CD4-positive, alpha-beta T cell (primary cell): Measurements from ENCODE around the gene BBS5. TPM values are rescaled to one million over a fixed set of nuclear protein-coding genes. Genes with fewer than 3 reads are reported as not detected.

Experiments
- ATAC-seq: fragments of 200-7000 bp; cut with Tn5 transposase; one replicate; pipeline ENCODE4 v1.10.0; 2022; ENCODE audit warnings: mild to moderate bottlenecking; ENCODE audit not compliant: poor library complexity
- CTCF ChIA-PET: fragments of 350-600 bp; sonication (Branson Sonifier 250); formaldehyde crosslinking; loops from one replicate; lab custom pipeline; 2021; ENCODE audit warnings: antibody characterized with exemption, inconsistent platforms; lab: Charles Lee
- POLR2A ChIA-PET: fragments of 350-600 bp; sonication (Branson Sonifier 250); formaldehyde crosslinking; loops from one replicate; lab custom pipeline; 2021; ENCODE audit warnings: antibody characterized with exemption, inconsistent platforms; lab: Charles Lee
- DNase-seq, 14 experiments: peaks; one replicate each; pipeline ENCODE4 v3.0.0-alpha.2; 2013 to 2020; ENCODE audit warnings: mixed read lengths in 2 of 14
- H3K27ac ChIP-seq, 2 donors: one replicate each; pipeline versions ENCODE4 v1.5.1 to v1.7.0; 2013; ENCODE audit warnings: low read length in 2 of 2, low read depth in 1 of 2, mild to moderate bottlenecking in 1 of 2
- H3K27me3 ChIP-seq, 2 experiments: 1 replicate in 1 of 2; 2 replicates in 1 of 2; pipeline versions ENCODE4 v1.6.1 to v1.7.0; 2013; ENCODE audit warnings: low read length in 2 of 2, control low read depth in 1 of 2, mild to moderate bottlenecking in 1 of 2, moderate library complexity in 1 of 2; ENCODE audit not compliant: insufficient read depth in 2 of 2, control insufficient read depth in 1 of 2
- H3K36me3 ChIP-seq: one replicate; pipeline ENCODE4 v1.6.1; 2013; ENCODE audit warnings: low read length, control low read depth; ENCODE audit not compliant: insufficient read depth
- H3K4me1 ChIP-seq: one replicate; pipeline ENCODE4 v1.6.1; 2013; ENCODE audit warnings: low read length, control low read depth; ENCODE audit not compliant: insufficient read depth
- H3K4me3 ChIP-seq: one replicate; pipeline ENCODE4 v1.5.1; 2013; ENCODE audit warnings: mild to moderate bottlenecking, low read length, moderate library complexity
- H3K9me3 ChIP-seq, 2 experiments: 1 replicate in 1 of 2; 2 replicates in 1 of 2; pipeline versions ENCODE4 v1.6.1 to v1.7.0; 2013; ENCODE audit warnings: low read length in 2 of 2, mild to moderate bottlenecking in 2 of 2, control low read depth in 1 of 2, moderate library complexity in 1 of 2; ENCODE audit not compliant: control insufficient read depth in 1 of 2, insufficient read depth in 1 of 2
- H3K27ac Mint-ChIP-seq: one replicate; pipeline ENCODE4 v1.8.0; 2020; ENCODE audit warnings: mixed read lengths
- H3K27me3 Mint-ChIP-seq: one replicate; pipeline ENCODE4 v1.8.0; 2021; ENCODE audit warnings: mixed read lengths
- H3K36me3 Mint-ChIP-seq: one replicate; pipeline ENCODE4 v1.8.0; 2021; ENCODE audit warnings: low read depth, mixed read lengths
- H3K4me1 Mint-ChIP-seq: one replicate; pipeline ENCODE4 v1.8.0; 2021; ENCODE audit warnings: low read depth, mixed read lengths
- H3K4me3 Mint-ChIP-seq: one replicate; pipeline ENCODE4 v1.8.0; 2020; ENCODE audit warnings: mild to moderate bottlenecking, mixed read lengths
- H3K9me3 Mint-ChIP-seq: one replicate; pipeline ENCODE4 v1.8.0; 2020; ENCODE audit warnings: mixed read lengths
- intact Hi-C, 2 experiments: fragments of 100-400 bp; cut with DNase I in 1 of 2; cut with micrococcal nuclease in 1 of 2; formaldehyde crosslinking; loops; one replicate each; pipeline versions ENCODE4 v1.15.1 to v1.9.0; 2023 to 2025; cut with DNase I, micrococcal nuclease
- total RNA-seq, 174 experiments: library from RNA in 2 of 174; stranded (reverse) in 2 of 174; gene quantifications; one replicate each; pipeline ENCODE4 v1.2.3 and lab custom pipeline; 2021 to 2026
- TF ChIP-seq, protein P1 (sequence below): fragments of 200-600 bp; IDR thresholded peaks from one replicate; pipeline ENCODE4 v1.8.0; 2022; ENCODE audit warnings: antibody characterized with exemption, mild to moderate bottlenecking

The BBS5 gene
- total RNA-seq, 2 experiments from 2014 or later, result 2.1 to 2.2 TPM

- Histone ChIP-seq H3K27me3 (no peaks in the 10 kb centered on the region), H3K27ac (no peak overlapping the region), H3K9me3 (no peaks in the 10 kb centered on the region), H3K4me1 (peaks cover 14% of the 10 kb centered on the region), H3K4me3 (peak overlapping the region; percentile 63), H3K36me3 (peaks cover 2% of the 10 kb centered on the region)
- H3K9me3 Mint-ChIP-seq, result no peaks in the 10 kb centered on the region
- DNase-seq (no peak), ATAC-seq (no peak)
- no peaks in the 10 kb centered on the region for H3K27me3 Mint-ChIP-seq
- intact Hi-C loops, result loop anchor here in 1 of 2 experiments (5.0 kb wide), 1 partner anchor 87 kb away; no protein-coding TSS in a partner anchor
- ChIA-PET CTCF (interaction anchor here (0.7 to 1.7 kb wide), 4 partner anchors 11 to 345 kb away, joined by 3 to 4 read pairs (median 4); partner anchors contain the start of gene METTL5), POLR2A (interaction anchor here (0.9 to 2.4 kb wide), 4 partner anchors 9 to 93 kb away, joined by 3 to 18 read pairs (median 12); partner anchors contain the start of gene FASTKD1)
- H3K4me3 Mint-ChIP-seq, result peak overlapping the region; percentile 94
- TF ChIP-seq, protein P1, sequence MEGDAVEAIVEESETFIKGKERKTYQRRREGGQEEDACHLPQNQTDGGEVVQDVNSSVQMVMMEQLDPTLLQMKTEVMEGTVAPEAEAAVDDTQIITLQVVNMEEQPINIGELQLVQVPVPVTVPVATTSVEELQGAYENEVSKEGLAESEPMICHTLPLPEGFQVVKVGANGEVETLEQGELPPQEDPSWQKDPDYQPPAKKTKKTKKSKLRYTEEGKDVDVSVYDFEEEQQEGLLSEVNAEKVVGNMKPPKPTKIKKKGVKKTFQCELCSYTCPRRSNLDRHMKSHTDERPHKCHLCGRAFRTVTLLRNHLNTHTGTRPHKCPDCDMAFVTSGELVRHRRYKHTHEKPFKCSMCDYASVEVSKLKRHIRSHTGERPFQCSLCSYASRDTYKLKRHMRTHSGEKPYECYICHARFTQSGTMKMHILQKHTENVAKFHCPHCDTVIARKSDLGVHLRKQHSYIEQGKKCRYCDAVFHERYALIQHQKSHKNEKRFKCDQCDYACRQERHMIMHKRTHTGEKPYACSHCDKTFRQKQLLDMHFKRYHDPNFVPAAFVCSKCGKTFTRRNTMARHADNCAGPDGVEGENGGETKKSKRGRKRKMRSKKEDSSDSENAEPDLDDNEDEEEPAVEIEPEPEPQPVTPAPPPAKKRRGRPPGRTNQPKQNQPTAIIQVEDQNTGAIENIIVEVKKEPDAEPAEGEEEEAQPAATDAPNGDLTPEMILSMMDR, result no peak
- H3K27ac Mint-ChIP-seq, result no peak overlapping the region
- H3K4me1 Mint-ChIP-seq, result peaks cover 21% of the 10 kb centered on the region
- H3K36me3 Mint-ChIP-seq, result peaks cover 15% of the 10 kb centered on the region
Observed at GRCh38 chr2:169480079-169480465, 778 bp downstream of the BBS5 start.

DNA sequence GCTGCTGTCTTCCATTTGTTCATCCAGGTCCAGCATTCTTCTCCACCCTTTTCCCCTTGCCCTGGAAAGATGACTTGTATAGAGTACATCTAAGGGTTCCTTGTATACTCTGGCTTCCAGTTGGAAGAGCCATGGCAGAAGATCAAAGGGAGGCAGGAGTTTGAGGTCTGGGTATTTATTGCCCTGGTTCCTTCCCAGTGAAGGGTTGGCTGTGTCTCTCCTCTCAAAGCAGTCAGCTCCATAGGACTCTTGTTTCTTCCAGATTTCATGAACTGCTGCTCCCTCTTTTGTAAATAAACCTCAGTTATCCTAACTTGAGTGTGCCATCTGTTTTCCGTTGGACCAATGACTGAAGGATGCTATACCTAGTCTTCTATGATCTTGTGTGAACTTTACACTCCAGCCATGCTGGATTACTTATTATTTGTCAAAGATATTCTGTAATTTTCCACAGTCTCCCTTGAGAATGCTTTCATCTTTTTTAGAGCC is 6.4 kb downstream of the BBS5 start:
- Histone ChIP-seq H3K36me3 (peaks cover 2% of the 10 kb centered on the region), H3K9me3 (no peaks in the 10 kb centered on the region), H3K4me3 (no peak overlapping the region), H3K27me3 (no peaks in the 10 kb centered on the region), H3K27ac (no peak overlapping the region), H3K4me1 (no peaks in the 10 kb centered on the region)
- ChIA-PET POLR2A (no interaction called here), CTCF (no interaction called here)
- Mint-ChIP-seq H3K27me3 (no peaks in the 10 kb centered on the region), H3K27ac (no peak overlapping the region), H3K9me3 (no peaks in the 10 kb centered on the region), H3K4me1 (no peaks in the 10 kb centered on the region), H3K36me3 (peaks cover 28% of the 10 kb centered on the region), H3K4me3 (no peak overlapping the region)
- DNase-seq (no peak), ATAC-seq (no peak)
- TF ChIP-seq, protein P1, result no peak
- intact Hi-C loops, result no loop called here

GRCh38 chr2:169486487-169486886 is 7.2 kb downstream of the BBS5 start:
- CTCF ChIA-PET, result no interaction called here
- no peak for ATAC-seq
- no peaks in the 10 kb centered on the region for H3K9me3 Mint-ChIP-seq

More at GRCh38 chr2:169486487-169486886, 7.2 kb downstream of the BBS5 start:
- Histone ChIP-seq H3K9me3 (no peaks in the 10 kb centered on the region), H3K27me3 (no peaks in the 10 kb centered on the region), H3K27ac (no peak overlapping the region), H3K4me1 (no peaks in the 10 kb centered on the region), H3K36me3 (peaks cover 2% of the 10 kb centered on the region), H3K4me3 (no peak overlapping the region)
- Mint-ChIP-seq H3K36me3 (peaks cover 33% of the 10 kb centered on the region), H3K4me1 (no peaks in the 10 kb centered on the region), H3K4me3 (no peak overlapping the region), H3K27ac (no peak overlapping the region), H3K27me3 (no peaks in the 10 kb centered on the region)
- TF ChIP-seq, protein P1, result no peak
- intact Hi-C loops, result no loop called here
- DNase-seq, result no peak
- POLR2A ChIA-PET, result no interaction called here
